HepG2 (cell line): ENCODE measurements around the gene ARHGEF7. TPM values are rescaled to one million over a fixed set of nuclear protein-coding genes. Genes with fewer than 3 reads are reported as not detected.

Experiments
- ATAC-seq: fragments of 200-7000 bp; cut with Tn5 transposase; 3 replicates; pipeline ENCODE4 v1.9.1; 2020; ENCODE audit warnings: mild to moderate bottlenecking, moderate library complexity
- BruUV-seq: library from RNA; stranded (reverse); fragments of 400-500 nt; replicated peaks from 2 replicates; lab custom pipeline; 2021; lab: Mats Ljungman, UMichigan
- CTCF ChIA-PET: fragments of 300-600 bp; formaldehyde crosslinking; extraction: SDS; loops from one replicate; lab custom pipeline; 2021; ENCODE audit warnings: low total read pairs, inconsistent platforms, low intra/inter-chr PET ratio; lab: Yijun Ruan, JAX
- POLR2A ChIA-PET: fragments of 350-600 bp; sonication (Branson Sonifier 250); formaldehyde crosslinking; loops from one replicate; lab custom pipeline; 2020; ENCODE audit warnings: antibody characterized with exemption, inconsistent platforms; lab: Yijun Ruan, JAX
- DNase-seq: peaks from one replicate; pipeline ENCODE4 v3.0.0-alpha.2; 2015; ENCODE audit warnings: low spot score
- FAIRE-seq: peaks from 3 replicates; lab custom pipeline; 2011; peaks lifted over from hg19 to GRCh38; lab: Jason Lieb, UNC
- H2AFZ ChIP-seq: one replicate; pipeline ENCODE4 v1.6.1; 2011; ENCODE audit warnings: low read length, inconsistent platforms
- H3K27ac ChIP-seq: fragments of 300-600 bp; 3 replicates; pipeline ENCODE4 v1.8.0; 2011; ENCODE audit warnings: mixed run types, mild to moderate bottlenecking, mixed read lengths, low read length, inconsistent platforms; ENCODE audit not compliant: insufficient read depth; ENCODE audit errors: extremely low read length
- H3K27me3 ChIP-seq, 2 experiments: fragments of 200-600 bp in 1 of 2; 2 replicates in 1 of 2; 3 replicates in 1 of 2; pipeline versions ENCODE4 v1.6.0 to v1.8.0; 2011; ENCODE audit warnings: low read length in 2 of 2, mild to moderate bottlenecking in 2 of 2, moderate library complexity in 2 of 2, inconsistent platforms in 1 of 2; ENCODE audit not compliant: insufficient read depth in 2 of 2, control insufficient read depth in 1 of 2
- H3K36me3 ChIP-seq, 2 experiments: fragments of 200-600 bp in 1 of 2; replicated peaks in 1 of 2; 2 replicates in 1 of 2; 3 replicates in 1 of 2; pipeline versions ENCODE4 v1.5.1 to v1.8.0; 2011; ENCODE audit warnings: low read length in 2 of 2, inconsistent platforms in 1 of 2; ENCODE audit not compliant: insufficient read depth in 2 of 2, control insufficient read depth in 1 of 2
- H3K4me1 ChIP-seq: 2 replicates; pipeline ENCODE4 v1.5.1; 2012; ENCODE audit warnings: low read length, inconsistent platforms; ENCODE audit not compliant: insufficient read depth
- H3K4me2 ChIP-seq: 2 replicates; pipeline ENCODE4 v1.6.0; 2011; ENCODE audit warnings: low read depth, low read length, inconsistent platforms
- H3K4me3 ChIP-seq, 3 experiments: fragments of 200-600 bp in 1 of 3; sonication (generic), shearing (Covaris generic) in 1 of 3; replicated peaks in 1 of 3; 2 replicates each; pipeline ENCODE4 v1.5.1; 2011 to 2016; ENCODE audit warnings: low read length in 3 of 3, inconsistent platforms in 2 of 3, low read depth in 2 of 3, mild to moderate bottlenecking in 2 of 3, control low read depth in 1 of 3, mixed read lengths in 1 of 3; ENCODE audit not compliant: insufficient read depth in 1 of 3
- H3K79me2 ChIP-seq: one replicate; pipeline ENCODE4 v1.6.1; 2011; ENCODE audit warnings: low read length, inconsistent platforms; ENCODE audit not compliant: insufficient read depth
- H3K9ac ChIP-seq: 2 replicates; pipeline ENCODE4 v1.6.0; 2011; ENCODE audit warnings: mild to moderate bottlenecking, low read depth, low read length, inconsistent platforms; ENCODE audit not compliant: insufficient read depth
- H3K9me3 ChIP-seq: 2 replicates; pipeline ENCODE4 v1.5.1; 2012; ENCODE audit warnings: mild to moderate bottlenecking, low read length
- H4K20me1 ChIP-seq: 2 replicates; pipeline ENCODE4 v1.6.0; 2011; ENCODE audit warnings: inconsistent platforms, mild to moderate bottlenecking, low read length, moderate library complexity; ENCODE audit not compliant: insufficient read depth
- DZIP1 ChIP-seq: sonication (generic); formaldehyde crosslinking; IDR thresholded peaks from 2 replicates; pipeline ENCODE4 v1.5.0; 2020; ENCODE audit warnings: mild to moderate bottlenecking, missing genetic modification reagents
- HDAC6 ChIP-seq: fragments of 200-600 bp; sonication (generic); IDR thresholded peaks from 2 replicates; pipeline ENCODE4 v1.7.0; 2017; ENCODE audit warnings: mild to moderate bottlenecking, antibody characterized with exemption, low read length, low read depth
- MAZ ChIP-seq, 2 experiments: sonication (generic) in 1 of 2; formaldehyde crosslinking in 1 of 2; IDR thresholded peaks; 2 replicates each; pipeline versions ENCODE4 v1.5.0 to v1.6.1; 2012 to 2020; ENCODE audit warnings: low read depth in 2 of 2, mild to moderate bottlenecking in 2 of 2, borderline replicate concordance in 1 of 2, improper control_type of control experiment in 1 of 2, low read length in 1 of 2, missing genetic modification reagents in 1 of 2, moderate library complexity in 1 of 2
- MXD3 ChIP-seq: IDR thresholded peaks from 2 replicates; pipeline ENCODE4 v1.6.1; 2016; ENCODE audit warnings: mild to moderate bottlenecking, missing biosample characterization, missing genetic modification reagents
- REPIN1 ChIP-seq: sonication (generic); formaldehyde crosslinking; IDR thresholded peaks from 2 replicates; pipeline ENCODE4 v1.8.0; 2022; ENCODE audit warnings: missing genetic modification reagents, low read depth, mild to moderate bottlenecking, borderline replicate concordance
- RFX1 ChIP-seq: fragments of 450-650 bp; IDR thresholded peaks from 2 replicates; pipeline ENCODE4 v1.6.1; 2017
- SIN3B ChIP-seq: fragments of 150-350 bp; IDR thresholded peaks from 2 replicates; pipeline ENCODE4 v1.6.1; 2014; ENCODE audit warnings: low read length
- SMYD3 ChIP-seq: sonication (generic); formaldehyde crosslinking; IDR thresholded peaks from 2 replicates; pipeline ENCODE4 v1.8.1; 2023; ENCODE audit warnings: mild to moderate bottlenecking, missing genetic modification reagents
- SPEN ChIP-seq: sonication (generic); formaldehyde crosslinking; IDR thresholded peaks from 2 replicates; pipeline ENCODE4 v1.5.1; 2020; ENCODE audit warnings: low read depth, mild to moderate bottlenecking, missing genetic modification reagents
- TCF12 ChIP-seq, 2 experiments: fragments of 450-650 bp in 1 of 2; sonication (generic) in 1 of 2; formaldehyde crosslinking in 1 of 2; IDR thresholded peaks; 2 replicates each; pipeline versions ENCODE4 v1.6.1 to v1.8.0; 2017 to 2022; ENCODE audit warnings: antibody characterized with exemption in 1 of 2, mild to moderate bottlenecking in 1 of 2, missing genetic modification reagents in 1 of 2, moderate library complexity in 1 of 2
- TCF7L2 ChIP-seq: IDR thresholded peaks from 2 replicates; pipeline ENCODE4 v1.6.1; 2011; ENCODE audit warnings: mild to moderate bottlenecking, low read depth, low read length, moderate library complexity
- THAP11 ChIP-seq: IDR thresholded peaks from 2 replicates; pipeline ENCODE4 v1.6.1; 2016; ENCODE audit warnings: missing biosample characterization, missing genetic modification reagents
- ZFP82 ChIP-seq: sonication (generic); formaldehyde crosslinking; IDR thresholded peaks from 2 replicates; pipeline ENCODE4 v1.5.1; 2020; ENCODE audit warnings: mild to moderate bottlenecking, missing genetic modification reagents, borderline replicate concordance
- ZNF563 ChIP-seq: sonication (generic); formaldehyde crosslinking; IDR thresholded peaks from 2 replicates; pipeline ENCODE4 v1.8.0; 2022; ENCODE audit warnings: mild to moderate bottlenecking, moderate library complexity, missing genetic modification reagents
- ZNF607 ChIP-seq: sonication (generic); formaldehyde crosslinking; IDR thresholded peaks from 2 replicates; pipeline ENCODE4 v1.5.1; 2020; ENCODE audit warnings: missing genetic modification reagents, mild to moderate bottlenecking, borderline replicate concordance
- WGBS: methylation state at CpG from one replicate; pipeline ENCODE4 v1.1.6; 2017; ENCODE audit warnings: low lambda C conversion rate; 5-methylcytosine and 5-hydroxymethylcytosine counted together
- in situ Hi-C: cut with HindIII; loops from 2 replicates; pipeline ENCODE4 v1.10.0; 2017; ENCODE audit warnings: low pct_unique_long_range_greater_than_20kb; ENCODE audit not compliant: extremely low pct_ligation_motif_present
- intact Hi-C: fragments of 100-400 bp; cut with micrococcal nuclease; formaldehyde crosslinking; loops from one replicate; pipeline ENCODE4 v1.10.0; 2022; ENCODE audit not compliant: unreplicated experiment
- polyA plus RNA-seq, 8 experiments: library from polyadenylated mRNA; depleted of rRNA in 3 of 8; stranded (reverse) in 7 of 8; unstranded in 1 of 8; fragments of >200 nt; fragmentation: Illumina TruSeq in 4 of 8; extraction: Trizol in 4 of 8; gene quantifications; 2 replicates each; pipeline versions ENCODE4 v1.2.1 to v1.2.3, GENCODE V29; 2011 to 2016; ENCODE audit warnings: low read depth in 4 of 8, missing spikeins in 1 of 8, mixed read lengths in 1 of 8; ENCODE audit not compliant: insufficient read depth in 1 of 8
- total RNA-seq, 5 experiments: library from RNA; depleted of rRNA; stranded (reverse); fragments of >200 nt; fragmentation: Illumina TruSeq; extraction: Trizol; gene quantifications; 2 replicates each; pipeline ENCODE4 v1.2.3, GENCODE V29; 2016; ENCODE audit warnings: low read depth in 1 of 5
- TF ChIP-seq, protein P1 (sequence below): sonication (generic); formaldehyde crosslinking; IDR thresholded peaks from 2 replicates; pipeline ENCODE4 v1.8.0; 2022; ENCODE audit warnings: mild to moderate bottlenecking, missing genetic modification reagents, moderate library complexity

Gene ARHGEF7
- total and polyA plus RNA-seq, 2 of the 13 experiments (the other 11 are each of a cell fraction or from before 2014, with no cell fraction given): 15.7 to 22.3 TPM

GRCh38 chr13:111126509-111126908 is 11.4 kb downstream of the ARHGEF7 start (continued):
- no peak for TF ChIP-seq DZIP1 (CRISPR knock-in tag)

DNA sequence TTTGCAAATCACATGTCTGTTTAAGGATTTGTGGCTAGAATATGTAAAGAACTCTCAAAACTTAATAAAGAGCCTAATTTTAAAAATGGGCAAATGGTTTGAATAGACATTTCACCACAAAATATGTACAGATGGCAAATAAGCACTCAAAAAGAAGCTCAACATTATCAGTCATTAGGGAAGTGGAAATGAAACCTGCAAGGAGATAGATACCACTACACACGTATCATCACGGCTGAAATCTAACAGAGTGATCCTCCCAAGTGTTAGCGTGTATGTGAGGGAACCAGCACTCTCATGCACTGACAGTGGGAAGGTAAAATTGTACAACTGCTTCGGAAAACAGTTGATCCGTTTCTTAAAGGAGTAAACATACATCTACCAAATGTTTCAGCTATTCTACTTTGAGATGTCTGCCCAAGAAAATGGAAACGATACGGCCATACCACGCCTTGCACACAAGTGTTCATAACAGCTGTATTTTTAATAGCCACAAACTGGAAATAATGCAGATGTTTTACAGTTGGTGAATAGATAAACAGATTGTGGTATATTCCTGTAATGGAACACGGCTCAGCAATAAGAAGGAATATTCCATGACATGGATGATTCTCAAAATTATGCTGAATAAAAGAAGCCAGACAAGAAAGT is 14.5 kb downstream of the ARHGEF7 start:
- ChIA-PET POLR2A (no interaction called here), CTCF (no interaction called here)
- TF ChIP-seq ZFP82 (CRISPR knock-in tag): no peak
- TF ChIP-seq, protein P1, sequence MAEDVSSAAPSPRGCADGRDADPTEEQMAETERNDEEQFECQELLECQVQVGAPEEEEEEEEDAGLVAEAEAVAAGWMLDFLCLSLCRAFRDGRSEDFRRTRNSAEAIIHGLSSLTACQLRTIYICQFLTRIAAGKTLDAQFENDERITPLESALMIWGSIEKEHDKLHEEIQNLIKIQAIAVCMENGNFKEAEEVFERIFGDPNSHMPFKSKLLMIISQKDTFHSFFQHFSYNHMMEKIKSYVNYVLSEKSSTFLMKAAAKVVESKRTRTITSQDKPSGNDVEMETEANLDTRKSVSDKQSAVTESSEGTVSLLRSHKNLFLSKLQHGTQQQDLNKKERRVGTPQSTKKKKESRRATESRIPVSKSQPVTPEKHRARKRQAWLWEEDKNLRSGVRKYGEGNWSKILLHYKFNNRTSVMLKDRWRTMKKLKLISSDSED: no peak
- no peak for TF ChIP-seq RFX1
- no peak for TF ChIP-seq SIN3B
- no peak for TF ChIP-seq HDAC6
- TF ChIP-seq TCF12 (IDR thresholded peaks at IDR 0.05): no peak
- TF ChIP-seq TCF12 (CRISPR knock-in tag; IDR thresholded peaks at IDR 0.05): no peak
- TF ChIP-seq ZNF563: no peak
- no peak for TF ChIP-seq TCF7L2
- no peak for TF ChIP-seq REPIN1 (CRISPR knock-in tag)
- TF ChIP-seq MAZ (IDR thresholded peaks at IDR 0.05; ENCODE audit: borderline replicate concordance, low read depth, low read length): no peak
- no peak for TF ChIP-seq MAZ (CRISPR knock-in tag; IDR thresholded peaks at IDR 0.05; ENCODE audit: low read depth)
- no peak for TF ChIP-seq THAP11
- no peak for TF ChIP-seq MXD3
- no peak for TF ChIP-seq ZNF607
- no peak for TF ChIP-seq SMYD3 (CRISPR knock-in tag)
- TF ChIP-seq SPEN (CRISPR knock-in tag): no peak
- Histone ChIP-seq H2AFZ (no peak overlapping the region), H3K4me2 (no peak overlapping the region), H3K27ac (no peak overlapping the region), H3K9me3 (no peaks in the 10 kb centered on the region), H3K9ac (no peak overlapping the region), H3K4me1 (no peaks in the 10 kb centered on the region), H3K36me3 (no peaks in the 10 kb centered on the region), H4K20me1 (no peaks in the 10 kb centered on the region), H3K27me3 (no peaks in the 10 kb centered on the region; a peak in 1 of 5 replicates), H3K79me2 (no peaks in the 10 kb centered on the region), H3K4me3 (no peak overlapping the region)
- FAIRE-seq (no peak), ATAC-seq (no peak), DNase-seq (no peak)
- intact Hi-C loops: no loop called here
- WGBS: 56% methylated on average over 9 of the region's 9 CpGs
- in situ Hi-C loops: no loop called here
- BruUV-seq: no TSS peak
